Activated CD4-positive, alpha-beta T cell treated with anti-CD3 and anti-CD28 coated beads for 48 hours (primary cell): Measurements from ENCODE around the gene INPP4B.
A peak's percentile ranks its signal among the peaks of the same experiment; 100 is the strongest.
"Not testable (repeated sequence)": the region's sequence is repeated elsewhere in the genome, so short reads cannot be mapped to it uniquely, and the experiment has no call there.

ENCODE experiments used
- DNase-seq: peaks from one replicate; pipeline ENCODE4 v3.0.0-alpha.2; 2020

The INPP4B gene

GRCh38 chr4:142663828-142664227, 182.3 kb downstream of the INPP4B start:
- DNase-seq = no peak

- peak; percentile 9 for DNase-seq
These were observed 185.4 kb downstream of the INPP4B start for GRCh38 chr4:142660728-142661127.

- peak; percentile 49 for DNase-seq
These were observed 189.9 kb downstream of the INPP4B start for GRCh38 chr4:142656178-142656577.

- DNase-seq = no peak
These were observed 197.7 kb downstream of the INPP4B start for GRCh38 chr4:142648378-142648777.

- no peak for DNase-seq
These were observed 200.5 kb downstream of the INPP4B start for GRCh38 chr4:142645475-142646108.

GRCh38 chr4:142644628-142645027, 201.5 kb downstream of the INPP4B start:
- not testable (repeated sequence) for DNase-seq

GRCh38 chr4:142637614-142638013, 208.5 kb downstream of the INPP4B start:
- no peak for DNase-seq

- DNase-seq = no peak
These were observed 214.3 kb downstream of the INPP4B start for GRCh38 chr4:142631836-142632235.

- no peak for DNase-seq
These were observed 230.8 kb downstream of the INPP4B start for GRCh38 chr4:142615324-142615665.

GRCh38 chr4:142614621-142615323, 231.3 kb downstream of the INPP4B start:
- DNase-seq = no peak

GRCh38 chr4:142607976-142608375, 238.1 kb downstream of the INPP4B start:
- no peak for DNase-seq

- no peak for DNase-seq
These were observed 245.1 kb downstream of the INPP4B start for GRCh38 chr4:142600952-142601351.

- no peak for DNase-seq
These were observed 248.0 kb downstream of the INPP4B start for GRCh38 chr4:142598132-142598531.

GRCh38 chr4:142596595-142596994, 249.5 kb downstream of the INPP4B start:
- no peak for DNase-seq

- no peak for DNase-seq
These were observed 250.0 kb downstream of the INPP4B start for GRCh38 chr4:142596121-142596520.

GRCh38 chr4:142595222-142595871, 250.8 kb downstream of the INPP4B start:
- no peak for DNase-seq

- DNase-seq = no peak
These were observed 260.7 kb downstream of the INPP4B start for GRCh38 chr4:142585411-142585810.

- DNase-seq = no peak
These were observed 262.4 kb downstream of the INPP4B start for GRCh38 chr4:142583708-142584107.

- peak; percentile 27 for DNase-seq
These were observed 263.8 kb downstream of the INPP4B start for GRCh38 chr4:142582340-142582739.

GRCh38 chr4:142581881-142582280, 264.2 kb downstream of the INPP4B start:
- no peak for DNase-seq

GRCh38 chr4:142579443-142579842, 266.7 kb downstream of the INPP4B start:
- DNase-seq = no peak

- no peak for DNase-seq
These were observed 271.8 kb downstream of the INPP4B start for GRCh38 chr4:142574306-142574705.

- DNase-seq = peak; percentile 25
These were observed 274.0 kb downstream of the INPP4B start for GRCh38 chr4:142572071-142572470.
